Activated CD4-positive, alpha-beta T cell treated with anti-CD3 and anti-CD28 coated beads, Interleukin-2, amount 10 ng/mL, durations not matched to agents 24 days and 14 days (primary cell): ENCODE results near the gene UNC13D. TPM values are rescaled to one million over a fixed set of nuclear protein-coding genes. Genes with fewer than 3 reads are reported as not detected.

Source experiments
- DNase-seq: peaks from one replicate; pipeline ENCODE4 v3.0.0; 2022
- H3K27ac Mint-ChIP-seq: one replicate; pipeline ENCODE4 v1.8.0; 2022; ENCODE audit warnings: mild to moderate bottlenecking, mixed read lengths
- H3K27me3 Mint-ChIP-seq: one replicate; pipeline ENCODE4 v1.8.0; 2022; ENCODE audit warnings: mixed read lengths
- H3K36me3 Mint-ChIP-seq: one replicate; pipeline ENCODE4 v1.8.0; 2022; ENCODE audit warnings: low read depth, mild to moderate bottlenecking, mixed read lengths
- H3K4me1 Mint-ChIP-seq: one replicate; pipeline ENCODE4 v1.8.0; 2021; ENCODE audit warnings: mixed read lengths
- H3K4me3 Mint-ChIP-seq: one replicate; pipeline ENCODE4 v1.8.0; 2022; ENCODE audit warnings: mild to moderate bottlenecking, moderate library complexity, mixed read lengths
- H3K9me3 Mint-ChIP-seq: one replicate; pipeline ENCODE4 v1.8.0; 2021; ENCODE audit warnings: mixed read lengths
- intact Hi-C: fragments of 100-400 bp; cut with micrococcal nuclease; formaldehyde crosslinking; loops from one replicate; pipeline ENCODE4 v1.15.1; 2023
- total RNA-seq: library from RNA; stranded (reverse); gene quantifications from 2 replicates; pipeline ENCODE4 v1.2.3, GENCODE V29; 2022

UNC13D gene
- total RNA-seq, 1 donor from 2014 or later = 161 TPM

DNA sequence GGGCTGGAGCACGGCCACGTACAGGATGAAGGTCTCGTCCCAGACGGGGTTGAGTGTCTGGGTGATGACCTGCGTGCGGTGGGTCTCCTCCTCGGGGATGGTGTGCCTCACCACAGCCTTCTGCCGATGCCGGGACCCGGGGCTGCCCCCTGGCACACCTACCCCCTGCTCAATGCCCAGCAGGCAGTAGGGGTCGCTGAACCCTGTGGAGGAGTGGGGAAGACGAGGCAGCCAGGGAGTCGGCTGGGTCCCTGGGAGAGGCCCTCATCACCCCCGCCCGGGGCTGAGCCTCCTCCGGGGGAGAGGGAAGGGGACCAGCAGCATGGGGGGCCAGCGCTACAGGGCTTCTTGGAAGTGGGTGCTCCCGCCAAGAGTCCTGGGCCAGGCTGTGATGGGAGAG, 1.8 kb downstream of the UNC13D start:
- Mint-ChIP-seq H3K36me3 (peaks cover 31% of the 10 kb centered on the region), H3K4me3 (peak overlapping the region; percentile 89), H3K4me1 (peaks cover 11% of the 10 kb centered on the region), H3K27ac (peak overlapping the region; percentile 66), H3K9me3 (no peaks in the 10 kb centered on the region), H3K27me3 (no peaks in the 10 kb centered on the region)
- intact Hi-C loops = no loop called here
- DNase-seq = no peak

DNA sequence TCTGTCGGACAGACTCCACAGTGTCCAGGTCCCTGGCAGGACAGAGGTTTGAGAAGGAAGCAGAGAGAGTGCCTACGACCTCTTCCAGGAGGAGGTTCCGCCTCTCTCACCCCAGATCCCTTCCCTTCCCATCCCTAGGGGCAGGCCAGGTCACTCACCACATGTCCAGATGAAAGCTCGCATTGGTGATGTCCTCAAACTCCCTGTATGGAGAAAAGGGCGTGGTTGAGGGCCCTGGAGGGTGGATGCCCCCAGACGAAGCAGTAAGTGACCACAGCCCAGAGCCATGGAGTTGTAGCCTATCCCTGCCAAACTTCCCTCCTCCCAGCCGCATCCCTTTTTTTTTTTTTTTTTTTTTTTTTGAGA, 3.4 kb downstream of the UNC13D start:
- Mint-ChIP-seq H3K4me3 (no peak overlapping the region), H3K27ac (no peak overlapping the region), H3K36me3 (peaks cover 29% of the 10 kb centered on the region), H3K4me1 (peaks cover 10% of the 10 kb centered on the region), H3K27me3 (no peaks in the 10 kb centered on the region), H3K9me3 (no peaks in the 10 kb centered on the region)
- intact Hi-C loops = no loop called here
- no peak for DNase-seq

DNA sequence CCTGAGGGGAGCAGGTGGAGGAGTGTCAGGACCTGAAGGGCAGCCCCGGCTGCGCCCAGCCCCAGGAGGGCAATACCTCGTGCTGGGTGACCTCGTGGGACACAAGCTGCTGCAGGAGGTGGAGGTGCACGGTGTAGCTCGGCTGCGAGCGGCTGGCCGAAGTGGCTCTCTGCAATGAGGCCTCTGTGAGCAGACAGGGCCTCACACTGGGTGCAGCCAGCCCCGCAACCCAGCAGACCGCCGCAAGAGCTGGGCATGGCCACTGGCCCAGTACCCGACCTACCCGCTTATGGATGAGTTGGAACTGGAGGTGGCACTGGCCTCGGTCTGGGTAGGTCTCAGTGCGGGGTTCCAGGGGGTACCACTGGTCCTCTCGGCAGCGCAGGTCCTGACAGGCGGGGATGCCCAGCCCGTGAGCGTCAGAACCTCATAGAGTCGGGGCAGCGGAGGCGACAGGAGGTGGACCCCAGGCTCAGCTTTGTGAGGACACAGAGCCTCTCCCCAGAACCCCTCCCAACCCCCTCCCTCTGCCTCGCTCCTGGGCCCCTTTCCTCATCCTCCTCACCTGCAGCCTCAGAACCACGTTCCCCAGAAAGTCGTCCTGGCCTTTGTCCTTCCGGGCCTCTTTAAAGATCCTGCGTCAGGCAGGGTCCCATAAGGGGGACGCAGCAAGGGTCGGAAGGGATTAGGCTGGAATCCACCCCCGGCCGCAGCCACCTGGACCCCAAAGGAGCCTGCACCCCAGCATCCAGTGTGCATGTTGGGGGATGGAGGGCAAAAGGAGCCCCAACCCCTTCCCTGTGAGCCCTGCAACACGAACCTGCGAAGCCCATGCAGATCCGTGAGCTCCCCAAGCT, 4.0 kb downstream of the UNC13D start:
- peaks cover 27% of the 10 kb centered on the region for H3K36me3 Mint-ChIP-seq
- no peaks in the 10 kb centered on the region for H3K27me3 Mint-ChIP-seq
- no peak for DNase-seq
- intact Hi-C loops = no loop called here
- no peak overlapping the region for H3K4me3 Mint-ChIP-seq
- no peak overlapping the region for H3K27ac Mint-ChIP-seq
- no peaks in the 10 kb centered on the region for H3K9me3 Mint-ChIP-seq
- peaks cover 5% of the 10 kb centered on the region for H3K4me1 Mint-ChIP-seq

DNA sequence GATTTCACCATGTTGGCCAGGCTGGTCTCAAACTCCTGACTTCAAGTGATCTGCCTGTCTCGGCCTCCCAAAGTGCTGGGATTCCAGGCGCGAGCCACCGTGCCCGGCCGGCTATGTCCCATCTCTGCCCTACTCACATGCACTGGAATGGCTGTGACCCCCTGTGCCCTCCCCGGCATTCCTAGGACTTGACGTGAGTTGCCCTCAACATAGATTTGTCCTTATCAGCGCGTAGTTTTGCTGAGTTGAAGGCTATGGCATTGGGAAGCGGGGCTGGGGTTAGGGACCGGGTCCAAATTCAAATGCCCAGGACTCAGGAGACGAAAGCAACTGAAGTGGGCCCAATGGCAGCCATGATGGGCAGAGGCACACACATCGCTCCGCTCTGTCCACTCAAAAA, 5.8 kb downstream of the UNC13D start:
- H3K4me3 Mint-ChIP-seq = no peak overlapping the region
- peaks cover 14% of the 10 kb centered on the region for H3K4me1 Mint-ChIP-seq
- H3K27me3 Mint-ChIP-seq = no peaks in the 10 kb centered on the region
- intact Hi-C loops = no loop called here
- no peak overlapping the region for H3K27ac Mint-ChIP-seq
- no peaks in the 10 kb centered on the region for H3K9me3 Mint-ChIP-seq
- H3K36me3 Mint-ChIP-seq = peaks cover 42% of the 10 kb centered on the region
- DNase-seq = no peak

DNA sequence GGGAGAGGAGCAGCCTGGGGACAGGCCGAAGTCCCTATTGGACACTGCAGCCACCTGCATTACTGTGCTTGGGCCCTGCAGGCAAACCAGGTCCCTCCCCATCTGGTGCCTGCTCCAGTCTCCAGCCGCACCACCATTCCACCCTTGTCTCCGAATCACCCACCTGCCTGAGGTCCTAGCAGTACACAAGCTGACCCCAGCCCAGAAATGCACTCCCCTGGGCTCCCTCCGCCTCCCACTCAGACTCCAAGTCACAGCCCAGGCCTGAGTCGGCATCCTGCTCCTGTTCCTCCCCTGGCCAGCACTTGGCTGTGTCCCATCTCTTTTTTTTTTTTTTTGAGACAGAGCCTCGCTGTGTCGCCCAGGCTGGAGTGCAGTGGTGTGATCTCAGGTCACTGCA, 6.3 kb downstream of the UNC13D start:
- Mint-ChIP-seq H3K4me1 (peaks cover 19% of the 10 kb centered on the region), H3K27me3 (no peaks in the 10 kb centered on the region), H3K9me3 (no peaks in the 10 kb centered on the region), H3K4me3 (no peak overlapping the region), H3K36me3 (peaks cover 45% of the 10 kb centered on the region), H3K27ac (no peak overlapping the region)
- intact Hi-C loops = no loop called here
- DNase-seq = no peak

DNA sequence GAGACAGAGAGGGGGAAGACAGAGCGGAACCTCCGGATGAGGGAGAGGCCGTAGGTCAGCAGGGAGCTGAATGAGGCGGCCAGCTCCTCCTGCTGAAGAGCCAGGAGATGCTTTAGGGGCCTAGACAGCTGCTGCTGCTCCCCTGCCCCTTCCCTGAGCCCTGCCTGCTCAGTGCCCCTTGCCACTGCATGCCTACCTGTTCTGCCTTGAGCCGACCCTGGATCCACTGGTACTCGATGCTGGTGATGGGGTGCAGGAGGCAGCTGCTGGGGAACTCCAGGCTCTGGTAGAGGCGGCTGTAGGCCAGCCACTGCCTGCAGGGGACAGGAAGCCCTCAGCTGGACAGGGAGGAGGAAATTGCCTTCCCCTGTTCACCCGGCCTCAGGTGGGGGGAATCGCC, 7.6 kb downstream of the UNC13D start:
- Mint-ChIP-seq H3K9me3 (no peaks in the 10 kb centered on the region), H3K4me1 (peaks cover 23% of the 10 kb centered on the region), H3K27me3 (no peaks in the 10 kb centered on the region), H3K4me3 (no peak overlapping the region), H3K36me3 (peaks cover 46% of the 10 kb centered on the region), H3K27ac (no peak overlapping the region)
- intact Hi-C loops = no loop called here
- DNase-seq = no peak

DNA sequence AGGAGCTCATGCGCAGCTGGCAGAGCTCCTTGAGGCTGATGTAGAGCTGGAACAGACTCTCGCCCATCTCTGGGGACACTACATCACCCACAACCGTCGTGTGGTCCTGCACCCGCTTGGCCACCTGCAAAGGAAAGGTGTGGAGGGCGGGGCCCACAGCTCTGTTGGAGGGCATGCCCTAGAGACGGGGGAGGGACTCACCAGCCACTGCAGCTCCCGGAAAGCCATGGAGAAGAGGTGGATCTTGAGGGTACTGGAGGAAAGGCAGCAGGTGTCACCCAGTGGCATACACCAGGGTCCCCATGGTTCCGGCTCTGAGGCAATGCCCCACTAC, 8.6 kb downstream of the UNC13D start:
- no peak for DNase-seq
- Mint-ChIP-seq H3K36me3 (peaks cover 46% of the 10 kb centered on the region), H3K4me3 (no peak overlapping the region), H3K27ac (no peak overlapping the region), H3K4me1 (peaks cover 23% of the 10 kb centered on the region), H3K27me3 (no peaks in the 10 kb centered on the region), H3K9me3 (no peaks in the 10 kb centered on the region)
- intact Hi-C loops = no loop called here

DNA sequence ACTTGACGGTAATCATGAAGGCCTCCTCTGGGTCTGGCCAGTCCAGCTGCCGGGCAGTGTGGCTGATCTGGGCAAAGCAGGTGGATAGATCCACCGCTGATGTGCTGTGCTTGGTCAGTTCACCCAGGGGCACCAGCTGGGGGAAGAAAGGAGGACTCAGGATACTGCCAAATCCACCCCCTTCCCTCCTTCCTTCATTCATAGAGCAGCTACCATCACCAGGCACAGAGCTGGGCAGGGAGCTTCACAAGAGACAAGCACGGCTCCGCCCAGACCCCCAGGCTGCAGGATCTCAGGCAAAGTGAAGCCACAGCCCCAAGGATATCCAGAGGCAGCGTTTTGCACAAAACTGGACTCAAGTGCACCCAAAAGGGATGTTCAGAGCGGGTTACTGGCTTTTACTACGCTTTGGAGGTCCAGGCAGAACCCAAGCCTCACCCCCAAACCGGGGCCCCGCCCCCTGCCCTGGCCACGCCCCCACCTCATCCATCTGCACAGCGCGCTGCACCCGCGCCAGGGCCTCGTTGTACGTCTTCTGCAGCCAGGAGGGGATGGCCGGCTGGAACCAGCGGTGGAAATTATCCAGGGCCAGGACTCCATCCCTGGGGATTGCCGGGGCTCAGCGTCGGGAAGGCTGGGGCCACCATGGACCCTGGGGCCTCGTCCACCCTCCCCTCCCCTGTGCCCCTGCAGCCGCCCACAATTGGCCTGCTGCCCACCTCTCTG, 9.1 kb downstream of the UNC13D start:
- H3K4me1 Mint-ChIP-seq = peaks cover 23% of the 10 kb centered on the region
- no peaks in the 10 kb centered on the region for H3K27me3 Mint-ChIP-seq
- no peaks in the 10 kb centered on the region for H3K9me3 Mint-ChIP-seq
- H3K27ac Mint-ChIP-seq = peak overlapping the region; percentile 48
- H3K4me3 Mint-ChIP-seq = no peak overlapping the region
- H3K36me3 Mint-ChIP-seq = peaks cover 48% of the 10 kb centered on the region
- intact Hi-C loops = no loop called here
- no peak for DNase-seq

DNA sequence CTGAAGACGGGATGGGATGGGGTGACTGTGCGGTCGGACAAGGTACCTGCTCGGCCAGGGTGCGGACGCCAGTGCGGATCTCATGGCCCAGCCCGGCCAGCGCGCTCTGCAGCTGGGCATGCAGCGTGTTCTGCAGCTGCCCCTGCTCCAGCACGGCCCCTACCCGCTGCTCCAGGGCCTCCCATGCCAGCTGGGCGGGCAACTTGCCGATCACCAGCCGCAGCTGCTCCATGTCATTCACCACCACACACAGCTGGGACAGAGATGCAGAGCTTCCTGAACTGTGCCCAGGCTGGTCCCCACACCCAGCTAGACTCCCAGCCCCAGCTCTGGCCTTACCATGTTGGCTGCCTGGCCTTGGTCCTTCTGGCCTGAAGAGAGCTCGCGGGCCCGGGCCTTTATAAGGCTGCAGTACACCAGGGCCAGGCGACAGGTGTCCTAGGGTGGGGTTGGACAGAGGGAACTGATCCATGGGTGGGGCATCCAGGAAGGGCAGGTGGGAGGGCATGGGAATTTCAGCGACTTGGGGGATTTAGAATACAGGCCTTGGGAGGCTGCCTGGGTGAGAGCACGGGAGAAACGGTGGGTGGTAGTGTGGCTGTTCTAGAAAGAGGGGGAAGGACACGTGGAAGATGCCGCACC, 9.8 kb downstream of the UNC13D start:
- peaks cover 23% of the 10 kb centered on the region for H3K4me1 Mint-ChIP-seq
- H3K27me3 Mint-ChIP-seq = no peaks in the 10 kb centered on the region
- no peak for DNase-seq
- H3K27ac Mint-ChIP-seq = peak overlapping the region; percentile 48
- intact Hi-C loops = no loop called here
- peaks cover 50% of the 10 kb centered on the region for H3K36me3 Mint-ChIP-seq
- no peak overlapping the region for H3K4me3 Mint-ChIP-seq
- no peaks in the 10 kb centered on the region for H3K9me3 Mint-ChIP-seq

DNA sequence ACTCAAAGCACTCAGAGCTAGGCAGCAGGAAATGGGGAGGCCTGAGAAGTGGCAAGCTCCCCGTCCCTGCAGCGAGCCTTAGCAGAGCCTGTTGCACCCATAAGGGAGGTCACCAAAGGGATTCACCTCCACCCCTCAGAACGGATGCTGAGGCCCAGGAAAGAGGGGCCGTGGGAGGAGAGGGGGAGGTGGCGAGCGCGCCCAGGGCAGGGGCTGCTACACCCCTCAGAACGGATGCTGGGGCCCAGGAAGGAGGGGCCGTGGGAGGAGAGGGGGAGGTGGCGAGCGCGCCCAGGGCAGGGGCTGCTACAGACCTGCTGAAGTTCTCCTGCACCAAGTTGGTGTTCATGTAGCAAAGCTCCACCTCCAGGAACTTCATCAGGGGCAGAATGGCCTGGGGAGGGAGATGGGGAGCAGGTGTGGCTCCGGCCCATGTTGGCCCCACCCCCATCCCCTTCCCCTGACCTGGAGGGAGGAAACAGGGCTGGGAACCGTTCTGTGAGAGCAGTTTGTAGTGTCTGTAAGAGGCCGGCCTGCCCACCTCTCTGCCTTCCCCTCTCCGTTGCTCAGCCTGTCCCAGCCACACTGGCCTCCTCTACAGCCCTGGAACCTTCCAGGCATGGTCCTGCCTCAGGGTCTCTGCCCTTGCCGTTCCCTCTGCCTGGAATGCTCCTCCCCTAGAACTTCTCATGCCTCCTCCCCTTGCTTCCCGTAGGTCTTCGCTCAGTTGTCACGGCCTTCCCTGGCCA, 11.4 kb downstream of the UNC13D start:
- DNase-seq = peak; percentile 78
- Mint-ChIP-seq H3K4me3 (peak overlapping the region; percentile 78), H3K9me3 (no peaks in the 10 kb centered on the region), H3K36me3 (peaks cover 45% of the 10 kb centered on the region), H3K4me1 (peaks cover 25% of the 10 kb centered on the region), H3K27ac (peak overlapping the region; percentile 91), H3K27me3 (no peaks in the 10 kb centered on the region)
- intact Hi-C loops = no loop called here

DNA sequence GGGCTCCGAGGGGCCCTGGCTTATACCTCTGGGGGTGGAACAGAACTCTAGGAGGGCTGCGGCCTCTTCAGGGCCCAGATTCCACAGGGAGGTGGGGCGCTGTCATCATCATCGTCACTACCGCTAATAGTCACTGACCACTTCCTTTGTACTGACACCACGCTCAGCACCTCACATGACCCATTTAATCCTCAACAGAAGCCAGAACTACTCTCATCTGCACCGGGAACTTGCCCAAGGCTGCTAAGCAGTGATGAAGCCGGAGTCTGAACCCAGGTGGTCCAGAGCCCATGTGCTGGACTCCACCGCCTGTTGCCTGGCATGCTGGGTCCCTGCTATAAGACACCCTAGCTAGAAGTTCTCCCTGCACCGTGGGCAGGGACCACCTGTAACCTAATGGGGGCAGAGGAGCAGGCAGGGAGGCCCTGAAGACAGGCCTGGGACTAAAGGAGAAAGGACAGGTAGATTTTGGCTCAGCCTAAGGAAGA, 12.0 kb downstream of the UNC13D start:
- H3K27ac Mint-ChIP-seq = peak overlapping the region; percentile 91
- H3K4me1 Mint-ChIP-seq = peaks cover 25% of the 10 kb centered on the region
- H3K9me3 Mint-ChIP-seq = no peaks in the 10 kb centered on the region
- peaks cover 40% of the 10 kb centered on the region for H3K36me3 Mint-ChIP-seq
- DNase-seq = peak; percentile 72
- H3K27me3 Mint-ChIP-seq = no peaks in the 10 kb centered on the region
- intact Hi-C loops = no loop called here
- H3K4me3 Mint-ChIP-seq = peak overlapping the region; percentile 78

DNA sequence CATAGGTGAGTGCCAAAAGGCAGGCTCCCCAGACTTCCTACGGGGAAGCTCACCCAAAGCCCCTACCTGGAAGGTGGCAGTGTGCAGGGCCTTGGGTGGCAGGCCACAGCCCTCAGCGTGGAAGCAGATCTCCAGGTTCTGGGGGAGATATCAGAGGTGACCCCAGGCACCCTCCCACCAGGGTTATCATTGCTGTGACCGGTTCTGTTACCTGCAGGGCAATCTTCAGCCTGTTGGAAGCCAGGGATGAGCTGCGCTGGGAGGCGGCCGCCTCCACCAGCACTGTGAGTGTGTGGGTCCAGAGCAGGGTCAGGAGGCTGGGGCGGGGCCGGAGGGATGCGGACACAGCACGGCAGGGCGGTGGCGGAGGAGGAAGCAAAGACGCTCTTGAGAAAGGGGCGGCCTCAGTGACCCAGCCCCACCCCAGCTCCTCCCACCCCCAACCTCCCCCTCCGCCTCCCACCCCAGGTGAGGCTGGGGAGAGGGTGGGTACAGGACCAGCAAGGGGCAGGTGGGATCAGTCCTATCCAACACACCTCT, 13.1 kb downstream of the UNC13D start:
- H3K4me3 Mint-ChIP-seq = no peak overlapping the region
- H3K27me3 Mint-ChIP-seq = no peaks in the 10 kb centered on the region

DNA sequence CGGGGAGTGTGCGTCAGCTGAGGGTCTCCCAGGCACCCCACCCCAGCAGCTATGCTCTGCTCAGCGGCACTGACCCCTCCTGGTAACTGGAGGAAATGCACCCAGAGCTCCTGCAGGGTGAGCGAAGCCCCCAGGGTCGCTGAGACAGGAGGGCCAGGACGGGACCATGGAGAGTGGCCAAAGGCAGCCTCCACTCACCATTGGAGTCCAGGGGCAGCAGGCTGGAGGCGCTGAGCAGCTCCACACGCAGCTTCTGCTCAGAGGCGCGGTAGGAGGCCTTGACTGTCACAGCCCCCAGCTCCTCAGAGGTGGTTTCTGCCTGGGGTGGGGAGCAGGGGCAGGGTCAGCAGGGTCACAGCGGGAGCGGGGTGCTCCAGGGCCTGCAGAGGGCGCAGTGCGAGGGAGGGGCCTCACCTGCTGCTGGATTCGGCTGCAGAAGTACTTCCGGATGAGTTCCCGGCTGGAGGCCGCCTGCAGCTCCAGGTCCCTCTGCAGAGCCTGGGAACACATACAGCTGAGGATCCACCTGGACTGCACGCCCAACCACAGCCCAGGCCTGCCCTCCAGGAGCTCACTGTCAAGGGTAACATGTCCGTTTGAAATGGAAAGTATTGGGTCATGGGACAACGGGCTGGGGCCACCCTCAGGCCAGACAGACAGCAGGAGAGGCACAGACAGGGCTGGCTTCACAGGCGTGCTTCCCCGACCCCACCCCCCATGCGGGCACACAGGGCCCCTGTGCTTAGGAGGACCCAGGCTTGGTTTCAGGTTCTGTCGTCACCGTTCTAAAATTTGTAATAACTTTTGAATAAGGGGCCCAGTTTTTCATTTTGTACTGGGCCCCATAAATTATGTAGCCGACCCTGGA, 13.8 kb downstream of the UNC13D start:
- intact Hi-C loops = no loop called here
- no peak overlapping the region for H3K27ac Mint-ChIP-seq
- H3K27me3 Mint-ChIP-seq = no peaks in the 10 kb centered on the region
- H3K9me3 Mint-ChIP-seq = no peaks in the 10 kb centered on the region
- DNase-seq = peak; percentile 78
- H3K4me3 Mint-ChIP-seq = no peak overlapping the region
- H3K36me3 Mint-ChIP-seq = peaks cover 39% of the 10 kb centered on the region
- H3K4me1 Mint-ChIP-seq = peaks cover 25% of the 10 kb centered on the region

More for the DNA sequence above, 13.1 kb downstream of the UNC13D start:
- no peak for DNase-seq
- Mint-ChIP-seq H3K9me3 (no peaks in the 10 kb centered on the region), H3K4me1 (peaks cover 25% of the 10 kb centered on the region), H3K27ac (no peak overlapping the region), H3K36me3 (peaks cover 39% of the 10 kb centered on the region)
- intact Hi-C loops = no loop called here
